ENCODE measurements around the gene CCL7.
"Not testable (repeated sequence)": the region's sequence is repeated elsewhere in the genome, so short reads cannot be mapped to it uniquely, and the experiment has no call there.

Gene CCL7

GRCh38 chr17:34226744-34227034, 43.3 kb upstream of the CCL7 start:
- no peak overlapping the region for H3K4me3 ChIP-seq (ENCODE audit: low read length)
- TF ChIP-seq, protein P1, sequence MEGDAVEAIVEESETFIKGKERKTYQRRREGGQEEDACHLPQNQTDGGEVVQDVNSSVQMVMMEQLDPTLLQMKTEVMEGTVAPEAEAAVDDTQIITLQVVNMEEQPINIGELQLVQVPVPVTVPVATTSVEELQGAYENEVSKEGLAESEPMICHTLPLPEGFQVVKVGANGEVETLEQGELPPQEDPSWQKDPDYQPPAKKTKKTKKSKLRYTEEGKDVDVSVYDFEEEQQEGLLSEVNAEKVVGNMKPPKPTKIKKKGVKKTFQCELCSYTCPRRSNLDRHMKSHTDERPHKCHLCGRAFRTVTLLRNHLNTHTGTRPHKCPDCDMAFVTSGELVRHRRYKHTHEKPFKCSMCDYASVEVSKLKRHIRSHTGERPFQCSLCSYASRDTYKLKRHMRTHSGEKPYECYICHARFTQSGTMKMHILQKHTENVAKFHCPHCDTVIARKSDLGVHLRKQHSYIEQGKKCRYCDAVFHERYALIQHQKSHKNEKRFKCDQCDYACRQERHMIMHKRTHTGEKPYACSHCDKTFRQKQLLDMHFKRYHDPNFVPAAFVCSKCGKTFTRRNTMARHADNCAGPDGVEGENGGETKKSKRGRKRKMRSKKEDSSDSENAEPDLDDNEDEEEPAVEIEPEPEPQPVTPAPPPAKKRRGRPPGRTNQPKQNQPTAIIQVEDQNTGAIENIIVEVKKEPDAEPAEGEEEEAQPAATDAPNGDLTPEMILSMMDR (conservative IDR thresholded peaks at IDR 0.05; ENCODE audit: low read depth, low read length), result no peak
- DNase-seq (ENCODE audit: low read depth), result no peak

- H3K4me3 ChIP-seq (ENCODE audit: low read length); DNase-seq (ENCODE audit: low read depth): not testable (repeated sequence)
These were observed 42.7 kb upstream of the CCL7 start for GRCh38 chr17:34227293-34227692.

GRCh38 chr17:34227707-34228106, 42.3 kb upstream of the CCL7 start:
- no peak for DNase-seq (ENCODE audit: low read depth)
- TF ChIP-seq, protein P1 (conservative IDR thresholded peaks at IDR 0.05; ENCODE audit: low read depth, low read length), result no peak
- H3K4me3 ChIP-seq (ENCODE audit: low read length), result no peak overlapping the region

DNA sequence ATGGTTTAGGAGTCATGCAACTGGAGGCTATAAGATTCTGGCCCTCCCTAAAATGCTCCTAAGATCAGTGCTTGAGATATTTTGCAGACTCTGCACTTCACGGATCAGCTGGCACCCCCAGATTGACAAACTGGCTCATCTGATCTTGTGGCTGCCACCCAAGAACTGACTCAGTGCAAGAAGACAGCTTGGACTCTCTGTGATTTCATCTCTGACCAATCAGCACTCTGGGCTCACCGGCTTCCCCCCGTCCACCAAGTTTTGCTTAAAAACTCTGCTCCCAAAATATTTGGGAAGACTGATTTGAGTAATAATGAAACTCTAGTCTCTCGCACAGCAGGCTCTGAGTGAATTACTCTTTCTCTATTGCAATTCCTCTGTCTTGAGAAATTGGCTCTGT, 41.2 kb upstream of the CCL7 start:
- H3K4me3 ChIP-seq (ENCODE audit: low read length), result no peak overlapping the region
- no peak for DNase-seq (ENCODE audit: low read depth)
- TF ChIP-seq, protein P1 (conservative IDR thresholded peaks at IDR 0.05; ENCODE audit: low read depth, low read length), result no peak

DNA sequence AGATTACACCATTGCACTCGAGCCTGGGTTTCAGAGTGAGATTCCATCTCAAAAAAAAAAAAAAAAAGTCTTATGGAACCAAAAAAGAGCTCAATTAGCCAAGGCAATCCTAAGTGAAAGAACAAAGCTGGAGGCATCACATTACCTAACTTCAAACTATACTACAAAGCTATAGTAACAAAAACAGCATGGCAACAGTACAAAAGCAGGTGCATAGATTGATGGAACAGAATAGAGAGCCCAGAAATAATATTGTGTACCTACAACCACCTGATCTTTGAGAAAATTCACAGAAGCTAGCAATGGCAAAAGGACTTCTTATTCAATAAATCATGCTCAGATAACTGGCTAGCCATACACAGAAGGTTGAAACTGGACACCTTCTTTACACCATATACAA, 39.7 kb upstream of the CCL7 start:
- TF ChIP-seq, protein P1 (conservative IDR thresholded peaks at IDR 0.05; ENCODE audit: low read depth, low read length), result no peak
- DNase-seq (ENCODE audit: low read depth), result no peak
- no peak overlapping the region for H3K4me3 ChIP-seq (ENCODE audit: low read length)

- no peak overlapping the region for H3K4me3 ChIP-seq (ENCODE audit: low read length)
- DNase-seq (ENCODE audit: low read depth), result no peak
- TF ChIP-seq, protein P1 (conservative IDR thresholded peaks at IDR 0.05; ENCODE audit: low read depth, low read length), result no peak
These were observed 35.4 kb upstream of the CCL7 start for GRCh38 chr17:34234616-34235015.

- TF ChIP-seq, protein P1 (conservative IDR thresholded peaks at IDR 0.05; ENCODE audit: low read depth, low read length), result no peak
- no peak for DNase-seq (ENCODE audit: low read depth)
- H3K4me3 ChIP-seq (ENCODE audit: low read length), result no peak overlapping the region
These were observed 34.5 kb upstream of the CCL7 start for GRCh38 chr17:34235389-34236028.
